GM20000 (cell line): Measurements from ENCODE around the gene BCL7C.

Source experiments
- DNase-seq: peaks from one replicate; pipeline ENCODE4 v3.0.0; 2012; ENCODE audit warnings: low spot score
- CTCF ChIP-seq: IDR thresholded peaks from 2 replicates; pipeline ENCODE4 v1.5.1; 2012; ENCODE audit warnings: mild to moderate bottlenecking, control low read depth; ENCODE audit errors: extremely low read depth, missing control alignments

BCL7C gene

GRCh38 chr16:30876867-30877266, 17.0 kb downstream of the BCL7C start:
- no peak for DNase-seq
- no peak for TF ChIP-seq CTCF

- DNase-seq = peak; percentile 72
- TF ChIP-seq CTCF = no peak
These were observed 17.7 kb downstream of the BCL7C start for GRCh38 chr16:30875871-30876801.

GRCh38 chr16:30874821-30875717, 18.8 kb downstream of the BCL7C start:
- DNase-seq = peak; percentile 87
- no peak for TF ChIP-seq CTCF

- TF ChIP-seq CTCF = no peak
- DNase-seq = no peak
These were observed 19.5 kb downstream of the BCL7C start for GRCh38 chr16:30874244-30874820.

GRCh38 chr16:30870904-30871303, 23.0 kb downstream of the BCL7C start:
- no peak for DNase-seq
- TF ChIP-seq CTCF = no peak

GRCh38 chr16:30867747-30868146, 26.1 kb downstream of the BCL7C start:
- TF ChIP-seq CTCF = no peak
- DNase-seq = no peak
